GM19468 (cell line): ENCODE measurements around the gene OR2L2.
"Not testable (repeated sequence)": the region's sequence is repeated elsewhere in the genome, so short reads cannot be mapped to it uniquely, and the experiment has no call there.

ENCODE experiments used
- ATAC-seq: cut with Tn5 transposase; IDR thresholded peaks from one replicate; pipeline ENCODE4 v1.9.1; 2021; ENCODE audit warnings: mild to moderate bottlenecking, moderate library complexity, moderate number of reproducible peaks; ENCODE audit not compliant: unreplicated experiment; ENCODE audit errors: extremely low read depth

OR2L2 gene, protein sequence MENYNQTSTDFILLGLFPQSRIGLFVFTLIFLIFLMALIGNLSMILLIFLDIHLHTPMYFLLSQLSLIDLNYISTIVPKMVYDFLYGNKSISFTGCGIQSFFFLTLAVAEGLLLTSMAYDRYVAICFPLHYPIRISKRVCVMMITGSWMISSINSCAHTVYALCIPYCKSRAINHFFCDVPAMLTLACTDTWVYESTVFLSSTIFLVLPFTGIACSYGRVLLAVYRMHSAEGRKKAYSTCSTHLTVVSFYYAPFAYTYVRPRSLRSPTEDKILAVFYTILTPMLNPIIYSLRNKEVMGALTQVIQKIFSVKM

DNA sequence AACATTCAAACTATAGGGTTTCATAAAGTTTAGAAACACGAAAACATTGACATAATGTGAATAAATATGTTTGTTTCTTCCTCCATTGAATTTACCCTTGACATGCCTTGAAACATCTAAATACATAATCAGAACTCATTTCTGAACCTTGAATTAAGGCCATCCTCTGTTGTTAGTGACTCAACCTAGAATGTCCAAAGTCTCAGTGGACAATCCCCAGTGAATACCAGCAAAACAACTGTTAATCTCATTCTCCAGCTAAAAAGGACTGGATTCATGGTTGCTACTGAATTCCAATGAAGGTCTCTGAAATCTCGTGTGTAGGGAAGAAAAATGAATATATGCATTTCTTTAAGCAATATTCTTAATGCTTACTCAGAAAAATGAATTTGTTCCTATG, at the start of gene OR2L2:
TSS of gene OR2L2 (plus strand) at position 301 of the 400 bp plus-strand sequence. CDS start 8,198 bp downstream, outside the sequence.
- ATAC-seq: no peak

DNA sequence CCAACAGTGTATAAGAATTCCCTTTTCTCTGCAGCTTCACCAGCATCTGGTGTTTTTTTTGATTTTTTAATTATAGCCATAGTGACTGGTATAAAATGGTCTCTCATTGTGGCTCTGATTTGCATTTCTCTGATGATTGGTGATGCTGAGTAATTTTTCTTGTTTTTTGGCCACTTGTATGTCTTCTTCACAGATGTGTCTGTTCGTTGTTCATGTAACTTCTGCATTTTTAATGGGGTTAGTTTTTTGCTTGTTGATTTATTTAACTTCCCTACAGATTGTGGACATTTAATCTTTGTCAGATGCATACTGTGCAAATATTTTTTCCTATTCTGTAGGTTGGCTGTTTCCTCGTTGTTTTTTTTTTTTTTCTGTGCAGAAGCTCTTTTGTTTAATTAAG, 36.9 kb upstream of the OR2L2 start:
- ATAC-seq: no peak

DNA sequence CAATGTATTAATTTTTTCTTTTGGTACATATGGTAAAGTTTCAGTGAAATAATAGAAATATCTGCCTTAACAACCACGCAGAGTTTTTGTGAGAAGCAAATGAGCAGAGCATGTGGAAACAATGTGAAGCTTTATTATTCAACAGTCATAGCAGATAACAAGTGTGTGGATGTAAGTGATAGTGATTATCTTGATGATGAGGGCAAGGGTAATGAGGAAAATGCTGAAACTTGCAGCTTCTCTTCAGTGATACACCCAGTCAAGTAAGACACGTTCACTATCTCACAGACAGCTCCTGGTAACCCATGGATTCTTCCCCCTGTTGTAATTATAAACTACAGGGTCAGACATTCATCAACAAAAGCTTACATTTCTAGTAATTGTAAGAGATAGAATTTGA, 31.1 kb upstream of the OR2L2 start:
- no peak for ATAC-seq

DNA sequence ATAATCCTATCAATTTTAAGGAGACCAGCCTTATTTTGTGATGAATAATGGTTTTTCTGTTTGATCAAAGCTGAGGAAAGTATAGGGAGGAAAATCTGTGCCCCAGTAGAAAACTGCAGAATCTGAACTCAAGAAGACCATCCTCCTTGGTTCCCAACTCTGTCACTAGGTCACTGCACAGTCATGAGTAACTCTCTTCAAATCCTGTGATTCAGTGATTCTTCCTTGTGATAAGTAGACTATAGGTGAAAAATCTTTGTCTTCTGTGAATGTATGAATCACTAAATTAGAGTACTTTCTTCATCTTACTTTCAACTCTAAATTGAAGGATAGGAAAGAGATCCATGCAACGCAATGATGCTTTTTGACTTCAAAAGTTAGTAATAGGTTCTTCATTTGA, 29.7 kb upstream of the OR2L2 start:
- no peak for ATAC-seq

DNA sequence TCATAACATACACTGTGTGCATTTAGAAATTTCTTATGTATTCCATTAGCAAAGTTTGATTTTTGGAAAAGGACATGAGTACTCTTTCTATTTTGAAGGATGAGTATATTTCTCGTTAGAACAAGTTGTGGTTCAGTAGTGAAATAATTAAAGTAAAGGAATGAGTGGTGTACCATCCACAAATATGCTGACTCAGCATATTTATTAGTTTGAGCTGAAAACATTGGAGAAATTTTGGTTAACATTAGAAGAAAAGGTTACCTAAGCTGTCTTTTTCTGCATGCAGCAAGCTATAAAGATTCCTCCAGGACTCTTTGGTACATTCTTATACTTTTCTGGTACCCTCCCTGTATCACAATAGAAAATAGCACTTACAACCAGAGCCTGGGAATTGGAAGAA, 22.1 kb upstream of the OR2L2 start:
- ATAC-seq: no peak

DNA sequence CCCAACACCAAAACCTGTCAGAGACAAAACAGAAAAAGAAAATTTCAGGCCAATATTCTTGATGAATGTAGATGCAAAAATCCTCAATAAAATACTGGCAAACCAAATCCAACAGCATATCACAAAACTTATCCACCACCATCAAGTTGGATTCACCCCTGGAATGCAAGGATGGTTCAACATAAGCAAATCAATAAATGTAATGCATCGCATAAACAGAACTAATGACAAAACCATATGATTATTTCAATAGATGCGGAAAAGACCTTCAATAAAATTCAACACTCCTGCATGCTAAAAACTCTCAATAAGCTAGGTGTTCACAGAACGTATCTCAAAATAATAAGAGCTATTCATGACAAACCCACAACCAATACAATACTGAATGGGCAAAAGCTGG, 20.2 kb upstream of the OR2L2 start:
- ATAC-seq: no peak

DNA sequence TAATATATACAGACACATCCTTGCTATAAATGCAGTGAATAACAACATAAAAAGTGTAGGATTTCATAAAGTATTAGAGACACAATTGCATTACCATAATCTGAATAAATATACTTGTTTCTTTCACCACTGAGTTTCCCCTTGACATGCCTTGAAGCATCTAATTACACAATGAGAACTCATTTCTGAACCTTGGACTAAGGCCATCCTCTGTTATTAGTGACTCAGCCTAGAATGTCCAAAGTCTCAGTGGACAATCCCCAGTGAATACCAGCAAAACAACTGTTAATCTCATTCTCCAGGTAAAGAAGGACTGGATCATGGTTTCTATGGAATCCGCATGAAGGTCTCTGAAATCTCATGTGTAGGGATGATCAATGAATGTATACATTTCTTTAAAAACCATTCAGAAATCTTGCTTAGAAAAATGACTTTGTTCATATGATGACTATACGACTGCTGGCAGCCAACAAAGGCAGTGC, 16.6 kb upstream of the OR2L2 start, which contains the start of gene OR2L5:
TSS of gene OR2L5 (plus strand) at position 432 of the 482 bp plus-strand sequence. CDS start 8,288 bp downstream, outside the sequence.
- ATAC-seq: no peak

DNA sequence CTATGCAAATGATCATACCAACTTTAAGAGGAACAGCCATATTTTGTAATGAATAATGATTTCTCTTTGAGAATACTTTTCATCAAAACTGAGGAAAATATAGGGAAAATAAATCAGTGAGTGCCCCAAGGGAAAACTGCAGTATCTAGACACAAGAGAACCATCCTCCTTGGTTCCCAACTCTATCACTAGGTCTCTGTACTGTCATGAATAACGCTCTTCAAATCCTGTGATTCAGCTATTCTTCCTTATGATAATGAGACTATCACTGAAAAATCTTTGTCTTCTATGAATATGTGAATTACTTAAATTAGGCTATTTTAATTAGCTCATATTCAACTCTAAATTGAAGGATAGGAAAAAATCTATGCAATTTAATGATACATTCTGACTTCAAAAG, 14.1 kb upstream of the OR2L2 start:
- no peak for ATAC-seq

DNA sequence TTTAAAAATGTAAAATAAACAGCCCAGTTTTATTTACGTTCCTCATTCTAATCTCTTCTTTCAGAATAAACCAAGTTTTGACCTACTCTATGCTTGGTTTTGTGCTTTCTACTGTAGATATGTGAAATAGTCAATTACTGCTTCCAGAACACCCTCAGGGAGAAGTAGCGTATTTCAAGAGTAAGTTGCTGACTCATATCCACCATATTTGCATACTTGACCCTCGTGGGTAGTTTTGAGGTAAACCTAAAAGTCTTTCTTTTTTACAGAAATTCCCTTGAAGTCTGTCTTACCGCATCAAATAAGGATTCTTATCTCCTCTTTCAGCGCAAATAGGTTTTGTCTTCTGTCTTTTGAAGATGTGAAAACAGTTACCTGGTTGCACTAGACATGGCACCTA, 15.3 kb downstream of the OR2L2 start:
- no peak for ATAC-seq

DNA sequence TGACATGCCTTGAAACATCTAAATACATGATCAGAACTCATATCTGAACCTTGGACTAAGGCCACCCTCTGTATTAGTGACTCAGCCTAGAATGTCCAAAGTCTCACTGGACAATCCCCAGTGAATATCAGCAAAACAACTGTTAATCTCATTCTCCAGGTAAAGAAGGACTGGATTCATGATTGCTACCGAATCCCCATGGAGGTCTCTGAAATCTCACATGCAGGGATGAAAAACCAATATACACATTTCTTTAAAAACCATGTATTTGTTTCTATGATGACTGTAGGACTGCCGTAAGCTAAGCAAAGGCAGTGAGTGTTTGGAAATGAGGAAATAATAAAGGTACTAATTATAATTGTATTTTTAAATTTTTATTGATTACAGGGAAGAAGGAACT, 16.7 kb downstream of the OR2L2 start, which contains the start of gene OR2L3:
TSS of gene OR2L3 (plus strand) at position 301 of the 400 bp plus-strand sequence. CDS start 13,846 bp downstream, outside the sequence.
- ATAC-seq: no peak

DNA sequence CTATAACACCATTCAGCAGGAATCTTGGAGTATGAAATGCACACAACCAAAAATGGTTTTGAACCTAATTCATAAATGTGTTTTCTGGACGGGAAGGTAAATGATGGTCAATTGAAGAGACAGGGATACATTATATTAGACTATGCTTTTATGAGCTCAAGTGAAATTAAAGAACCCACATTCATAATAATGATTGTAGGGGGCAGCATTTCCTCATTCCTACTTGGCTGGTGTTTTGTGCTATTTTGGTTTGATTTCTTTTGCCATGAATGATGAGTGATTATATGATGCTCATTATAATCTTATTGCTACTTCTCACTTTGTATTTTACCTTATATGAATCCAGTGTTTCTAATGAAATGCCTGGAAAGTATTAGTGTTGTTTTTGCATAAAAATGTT, 17.1 kb downstream of the OR2L2 start:
- ATAC-seq: no peak

DNA sequence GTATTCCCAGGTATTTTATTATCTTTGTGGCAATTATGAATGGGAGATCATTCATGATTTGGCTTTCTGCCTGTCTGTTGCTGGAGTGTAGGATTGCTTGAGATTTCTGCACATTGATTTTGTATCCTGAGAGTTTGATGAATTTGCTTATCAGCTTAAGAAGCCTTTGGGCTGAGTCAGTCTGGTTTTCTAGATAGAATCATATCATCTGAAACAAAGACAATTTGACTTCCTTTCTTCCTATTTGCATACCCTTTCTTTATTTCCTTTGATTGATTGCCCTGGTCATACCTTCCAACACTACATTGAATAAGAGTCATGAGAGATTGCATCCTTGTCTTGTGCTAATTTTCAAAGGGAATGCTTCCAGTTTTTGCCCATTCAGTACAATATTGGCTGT, 24.8 kb downstream of the OR2L2 start:
- ATAC-seq: no peak

DNA sequence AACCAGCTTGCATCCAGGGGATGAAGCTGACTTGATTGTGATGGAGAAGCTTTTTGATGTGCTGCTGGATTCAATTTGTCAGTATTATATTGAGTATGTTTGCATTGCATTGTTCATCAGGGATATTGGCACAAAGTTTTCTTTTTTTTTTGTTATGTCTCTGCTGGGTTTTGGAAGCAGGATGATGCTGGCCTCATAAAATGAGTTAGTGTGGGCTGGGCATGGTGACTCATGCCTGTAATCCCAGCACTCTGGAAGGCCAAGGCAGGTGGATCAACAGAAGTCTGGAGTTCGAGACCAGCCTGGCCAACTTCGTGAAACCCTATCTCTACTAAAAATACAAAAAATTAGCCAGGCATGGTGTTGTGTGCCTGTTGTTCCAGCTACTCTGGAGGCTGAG, 25.4 kb downstream of the OR2L2 start:
- ATAC-seq: no peak

DNA sequence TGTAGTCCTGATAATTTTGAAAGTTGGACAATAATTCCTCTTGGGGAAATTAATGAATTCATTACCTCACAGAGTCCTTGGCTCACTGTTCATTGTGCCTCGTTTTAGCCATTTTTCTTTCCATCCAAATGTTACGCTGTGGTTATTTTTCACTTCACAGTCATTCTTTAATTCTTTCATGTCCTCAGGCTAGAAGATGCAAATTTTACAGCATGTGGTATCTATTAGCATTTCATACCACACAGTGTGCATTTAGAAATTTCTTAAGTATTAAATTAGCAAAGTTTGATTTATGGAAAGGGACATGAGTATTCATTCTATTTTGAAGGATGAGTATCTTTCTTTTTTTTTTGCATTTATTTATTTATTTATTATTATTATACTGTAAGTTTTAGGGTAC, 35.2 kb downstream of the OR2L2 start:
- no peak for ATAC-seq

DNA sequence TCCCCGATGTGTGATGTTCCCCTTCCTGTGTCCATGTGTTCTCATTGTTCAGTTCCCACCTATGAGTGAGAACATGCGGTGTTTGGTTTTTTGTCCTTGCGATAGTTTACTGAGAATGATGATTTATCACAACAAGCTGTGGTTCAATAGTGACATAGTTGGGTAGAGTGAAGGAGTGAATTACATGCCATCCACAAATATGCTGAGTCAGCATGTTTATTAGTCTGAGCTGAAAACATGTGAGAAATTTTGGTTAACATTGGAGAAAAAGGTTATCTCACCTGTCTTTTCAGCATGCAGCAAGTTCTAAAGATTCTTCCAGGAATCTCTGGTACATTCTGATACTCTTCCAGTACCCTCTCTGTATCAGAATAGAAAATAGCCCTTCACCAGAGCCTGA, 35.7 kb downstream of the OR2L2 start:
- no peak for ATAC-seq

DNA sequence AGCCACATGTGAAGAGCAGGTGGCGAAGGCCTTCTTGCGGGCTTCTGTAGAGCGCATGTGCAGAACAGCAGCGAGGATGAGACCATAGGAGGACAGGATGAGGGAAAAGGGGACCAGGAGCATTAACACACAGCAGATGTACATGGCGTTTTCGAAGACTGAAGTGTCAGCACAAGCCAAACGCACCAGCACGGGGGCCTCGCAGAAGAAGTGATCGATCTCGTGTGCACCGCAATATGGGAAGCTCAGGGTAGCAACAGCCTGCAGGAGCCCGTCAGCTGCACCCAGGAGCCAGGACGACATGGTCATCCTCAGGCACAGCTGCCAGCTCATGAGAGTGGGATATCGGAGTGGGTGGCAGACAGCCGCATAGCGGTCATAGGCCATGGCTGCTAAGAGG, 54.0 kb downstream of the OR2L2 start:
- not testable (repeated sequence) for ATAC-seq
